K562 (cell line): ENCODE results near the gene BNC2. TPM values are rescaled to one million over a fixed set of nuclear protein-coding genes. Genes with fewer than 3 reads are reported as not detected.

Experiments
- ATAC-seq: fragments of 200-7000 bp; cut with Tn5 transposase; 3 replicates; pipeline ENCODE4 v1.9.1; 2020; ENCODE audit warnings: moderate library complexity
- BruUV-seq: library from RNA; stranded (reverse); fragments of 400-500 nt; replicated peaks from 2 replicates; lab custom pipeline; 2021; lab: Mats Ljungman, UMichigan
- CTCF ChIA-PET: fragments of 300-600 bp; formaldehyde crosslinking; extraction: SDS; loops from one replicate; lab custom pipeline; 2021; ENCODE audit warnings: low intra/inter-chr PET ratio; lab: Yijun Ruan, JAX
- POLR2A ChIA-PET: fragments of 300-600, 350-650 bp; sonication (Branson Sonifier 250); formaldehyde crosslinking; extraction: SDS; loops from one replicate; lab custom pipeline; 2021; ENCODE audit warnings: antibody characterized with exemption, inconsistent platforms; lab: Yijun Ruan, JAX
- DNase-seq, 4 experiments: peaks; one replicate each; pipeline versions ENCODE4 v3.0.0 to v3.0.0-alpha.2; 2011 to 2018; ENCODE audit warnings: low spot score in 3 of 4, mixed read lengths in 3 of 4; ENCODE audit errors: extremely low read depth in 1 of 4
- FAIRE-seq: peaks from 2 replicates; lab custom pipeline; 2011; peaks lifted over from hg19 to GRCh38; lab: Jason Lieb, UNC
- H2AFZ ChIP-seq: 2 replicates; pipeline ENCODE4 v1.6.0; 2011; ENCODE audit warnings: low read depth, low read length, control low read depth, inconsistent platforms
- H3K27ac ChIP-seq: fragments of 200-600 bp; 3 replicates; pipeline ENCODE4 v1.8.0; 2011; ENCODE audit warnings: low read depth, mild to moderate bottlenecking, control low read depth, inconsistent platforms, low read length, moderate library complexity, mixed read lengths; ENCODE audit errors: extremely low read depth
- H3K27me3 ChIP-seq, 2 experiments: fragments of 300-600 bp in 1 of 2; 2 replicates in 1 of 2; 3 replicates in 1 of 2; pipeline versions ENCODE4 v1.6.0 to v1.8.0; 2011; ENCODE audit warnings: inconsistent platforms in 2 of 2, low read length in 2 of 2, mild to moderate bottlenecking in 1 of 2, mixed read lengths in 1 of 2, moderate library complexity in 1 of 2; ENCODE audit not compliant: control insufficient read depth in 2 of 2, insufficient read depth in 2 of 2
- H3K36me3 ChIP-seq: fragments of 300-600 bp; 3 replicates; pipeline ENCODE4 v1.8.0; 2011; ENCODE audit warnings: mild to moderate bottlenecking, low read length, inconsistent platforms; ENCODE audit not compliant: control insufficient read depth, insufficient read depth
- H3K4me1 ChIP-seq, 2 experiments: fragments of 200-600 bp in 1 of 2; replicated peaks in 1 of 2; 2 replicates in 1 of 2; 3 replicates in 1 of 2; pipeline versions ENCODE4 v1.5.1 to v1.8.0; 2011; ENCODE audit warnings: inconsistent platforms in 2 of 2, low read length in 2 of 2, mild to moderate bottlenecking in 1 of 2, mixed read lengths in 1 of 2, moderate library complexity in 1 of 2; ENCODE audit not compliant: control insufficient read depth in 2 of 2, insufficient read depth in 2 of 2
- H3K4me2 ChIP-seq: 2 replicates; pipeline ENCODE4 v1.6.1; 2011; ENCODE audit warnings: low read length, control low read depth, inconsistent platforms, mixed read lengths; ENCODE audit not compliant: insufficient read depth
- H3K4me3 ChIP-seq: fragments of 200-600 bp; sonication (generic), shearing (Covaris generic); 2 replicates; pipeline ENCODE4 v1.5.1; 2016; ENCODE audit warnings: control low read depth, inconsistent platforms
- H3K79me2 ChIP-seq: fragments of 200-600 bp; 3 replicates; pipeline ENCODE4 v1.8.0; 2011; ENCODE audit warnings: low read length, inconsistent platforms; ENCODE audit not compliant: control insufficient read depth, insufficient read depth
- H3K9ac ChIP-seq, 2 experiments: 2 replicates each; pipeline versions ENCODE4 v1.6.0 to v1.6.1; 2011; ENCODE audit warnings: low read depth in 2 of 2, low read length in 2 of 2, control low read depth in 1 of 2, inconsistent platforms in 1 of 2, mild to moderate bottlenecking in 1 of 2, mixed read lengths in 1 of 2; ENCODE audit not compliant: insufficient read depth in 1 of 2
- H3K9me1 ChIP-seq: one replicate; pipeline ENCODE4 v1.6.0; 2011; ENCODE audit warnings: inconsistent platforms, mild to moderate bottlenecking, low read length, moderate library complexity; ENCODE audit not compliant: control insufficient read depth, insufficient read depth
- H3K9me3 ChIP-seq: replicated peaks from 2 replicates; pipeline ENCODE4 v1.5.1; 2011; ENCODE audit warnings: low read depth, low read length, inconsistent platforms; ENCODE audit not compliant: control insufficient read depth, insufficient read depth
- H4K20me1 ChIP-seq: replicated peaks from 2 replicates; pipeline ENCODE4 v1.6.1; 2011; ENCODE audit warnings: low read length, inconsistent platforms, mixed read lengths; ENCODE audit not compliant: control insufficient read depth, insufficient read depth
- CBFA2T2 ChIP-seq: fragments of 450-650 bp; conservative IDR thresholded peaks from 2 replicates; pipeline ENCODE4 v1.6.1; 2017; ENCODE audit warnings: mild to moderate bottlenecking
- E2F3 ChIP-seq: fragments of 250-450 bp; sonication (Bioruptor Pico); IDR thresholded peaks from 2 replicates; pipeline ENCODE4 v1.4.0; 2020; ENCODE audit warnings: mild to moderate bottlenecking
- IFI16 ChIP-seq: fragments of 250-450 bp; sonication (Bioruptor Pico); IDR thresholded peaks from 2 replicates; pipeline ENCODE4 v2.1.2; 2022; ENCODE audit warnings: mild to moderate bottlenecking, inconsistent platforms
- ILF3 ChIP-seq: fragments of 450-650 bp; IDR thresholded peaks from 2 replicates; pipeline ENCODE4 v1.6.1; 2018; ENCODE audit warnings: antibody characterized with exemption, mild to moderate bottlenecking, moderate library complexity, borderline replicate concordance
- REST ChIP-seq, 2 experiments: fragments of 450-650 bp; formaldehyde crosslinking in 1 of 2; IDR thresholded peaks; 2 replicates each; pipeline versions ENCODE4 v1.4.0 to v1.6.1; 2014 to 2020; ENCODE audit warnings: mild to moderate bottlenecking in 2 of 2, borderline replicate concordance in 1 of 2, low read depth in 1 of 2
- SRSF7 ChIP-seq: fragments of 200-400 bp; formaldehyde crosslinking; optimal IDR thresholded peaks from 2 replicates; pipeline ENCODE3; 2017; ENCODE audit warnings: mild to moderate bottlenecking, low read depth, low read length
- VEZF1 ChIP-seq: fragments of 200-800 bp; sonication (Bioruptor generic); IDR thresholded peaks from 2 replicates; pipeline ENCODE4 v1.6.1; 2017; ENCODE audit warnings: missing genetic modification characterization, missing compliant biosample characterization
- ZBTB34 ChIP-seq: fragments of 250-450 bp; sonication (Bioruptor Pico); IDR thresholded peaks from 2 replicates; pipeline ENCODE4 v1.8.0; 2021; ENCODE audit warnings: mild to moderate bottlenecking, moderate library complexity
- ZKSCAN1 ChIP-seq: fragments of 150-350 bp; IDR thresholded peaks from 2 replicates; pipeline ENCODE4 v1.6.1; 2016; ENCODE audit warnings: low read depth, low read length
- ZNF263 ChIP-seq: sonication (generic); formaldehyde crosslinking; IDR thresholded peaks from 2 replicates; pipeline ENCODE4 v1.8.0; 2022; ENCODE audit warnings: mild to moderate bottlenecking, missing genetic modification reagents, borderline replicate concordance
- WGBS: fragments of 100-300 bp; shearing (Covaris generic); methylation state at CpG from one replicate; pipeline ENCODE4 v1.1.6; 2016; ENCODE audit warnings: low coverage, mixed read lengths; ENCODE audit not compliant: insufficient coverage; ENCODE audit errors: missing lambda C conversion rate; 5-methylcytosine and 5-hydroxymethylcytosine counted together
- in situ Hi-C: fragments of 300-500 bp; cut with MboI; formaldehyde crosslinking; loops from 4 replicates; pipeline ENCODE4 v1.15.0; 2018; ENCODE audit warnings: inconsistent platforms, mixed read lengths
- intact Hi-C: fragments of 100-400 bp; cut with micrococcal nuclease; formaldehyde crosslinking; loops from 2 replicates; pipeline ENCODE4 v1.14.2; 2022
- polyA plus RNA-seq, 8 experiments: library from polyadenylated mRNA; depleted of rRNA in 4 of 8; stranded (reverse) in 5 of 8; unstranded in 3 of 8; fragments of >200 nt; fragmentation: Nextera tagmentation in 2 of 8; fragmentation: Illumina TruSeq in 1 of 8; extraction: Ambion mirVana in 2 of 8; extraction: Trizol in 1 of 8; gene quantifications; 2 replicates each; pipeline versions ENCODE4 v1.2.1 to v1.2.3, GENCODE V29; 2011 to 2014; ENCODE audit warnings: inconsistent platforms in 1 of 8, missing spikeins in 1 of 8
- total RNA-seq, 7 experiments: library from RNA; depleted of rRNA in 6 of 7; stranded (reverse); fragments of >200 nt in 6 of 7; fragmentation: Illumina TruSeq in 2 of 7; extraction: Trizol in 2 of 7; gene quantifications; 2 replicates each; pipeline versions ENCODE4 v1.2.1 to v1.2.3, GENCODE V29; 2011 to 2021; ENCODE audit warnings: low replicate concordance in 1 of 7

BNC2 gene
- total and polyA plus RNA-seq, 9 of the 15 experiments (the other 6 are each of a cell fraction or from before 2014, with no cell fraction given) = not detected

GRCh38 chr9:16704116-16705110, 166.1 kb downstream of the BNC2 start:
- ChIA-PET CTCF (no interaction called here), POLR2A (no interaction called here)
- DNase-seq = peak in 1 of 4 experiments; percentile 5
- BruUV-seq = no TSS peak
- no peak for FAIRE-seq
- in situ Hi-C loops = no loop called here
- no peak for ATAC-seq
- Histone ChIP-seq H3K9me1 (no peaks in the 10 kb centered on the region), H3K27me3 (no peaks in the 10 kb centered on the region), H3K4me1 (no peaks in the 10 kb centered on the region), H3K4me3 (no peak overlapping the region), H3K9ac (no peak overlapping the region), H3K9me3 (no peaks in the 10 kb centered on the region), H4K20me1 (no peaks in the 10 kb centered on the region), H3K4me2 (no peak overlapping the region), H3K36me3 (no peaks in the 10 kb centered on the region), H3K79me2 (no peaks in the 10 kb centered on the region), H3K27ac (no peak overlapping the region), H2AFZ (no peak overlapping the region)
- intact Hi-C loops = no loop called here
- 2% methylated on average over 9 of the region's 12 CpGs for WGBS
- TF ChIP-seq ILF3 (no peak), ZKSCAN1 (no peak), E2F3 (no peak), REST (IDR thresholded peaks at IDR 0.05; ENCODE audit: borderline replicate concordance) (no peak), REST (CRISPR knock-in tag; IDR thresholded peaks at IDR 0.05; ENCODE audit: low read depth) (no peak), VEZF1 (no peak), IFI16 (CRISPR knock-in tag) (no peak), SRSF7 (no peak), ZBTB34 (CRISPR knock-in tag) (no peak), ZNF263 (CRISPR knock-in tag) (no peak), CBFA2T2 (no peak)
